Measurements from ENCODE around the gene KCNH6.

The KCNH6 gene

GRCh38 chr17:63512388-63512787, 10.8 kb upstream of the KCNH6 start:
- TF ChIP-seq GATA2 (IDR thresholded peaks at IDR 0.05; ENCODE audit: low read depth, low read length) (no peak), GATA3 (IDR thresholded peaks at IDR 0.05; ENCODE audit: low read depth, low read length) (no peak)

GRCh38 chr17:63512896-63513644, 10.1 kb upstream of the KCNH6 start:
- TF ChIP-seq GATA2 (IDR thresholded peaks at IDR 0.05; ENCODE audit: low read depth, low read length) = no peak
- no peak for TF ChIP-seq GATA3 (IDR thresholded peaks at IDR 0.05; ENCODE audit: low read depth, low read length)

GRCh38 chr17:63514477-63514876, 8.7 kb upstream of the KCNH6 start:
- TF ChIP-seq GATA3 (IDR thresholded peaks at IDR 0.05; ENCODE audit: low read depth, low read length) = no peak
- TF ChIP-seq GATA2 (IDR thresholded peaks at IDR 0.05; ENCODE audit: low read depth, low read length) = no peak

GRCh38 chr17:63514974-63515373, 8.2 kb upstream of the KCNH6 start:
- no peak for TF ChIP-seq GATA2 (IDR thresholded peaks at IDR 0.05; ENCODE audit: low read depth, low read length)
- TF ChIP-seq GATA3 (IDR thresholded peaks at IDR 0.05; ENCODE audit: low read depth, low read length) = no peak

DNA sequence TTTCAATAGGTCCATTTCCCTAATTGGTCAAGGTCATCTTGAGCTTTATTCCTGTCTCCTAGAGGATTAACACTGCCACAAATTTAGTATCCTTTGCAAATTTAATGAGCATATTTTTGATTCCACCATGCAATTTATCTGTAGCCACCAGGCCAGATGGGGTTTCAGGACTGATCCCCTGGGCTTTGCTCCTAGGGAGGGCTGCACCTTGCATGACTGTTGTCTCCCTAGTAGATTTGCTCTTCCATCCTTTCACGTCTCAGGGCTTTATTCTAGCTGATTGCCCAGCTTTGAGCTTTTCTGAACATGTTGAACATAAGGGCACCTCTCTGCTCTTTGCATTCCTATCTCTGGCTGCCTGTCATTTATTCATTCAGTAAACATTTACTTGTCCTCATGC, 7.7 kb upstream of the KCNH6 start:
- TF ChIP-seq GATA3 (IDR thresholded peaks at IDR 0.05; ENCODE audit: low read depth, low read length) = no peak
- TF ChIP-seq GATA2 (IDR thresholded peaks at IDR 0.05; ENCODE audit: low read depth, low read length) = no peak

GRCh38 chr17:63516910-63517824, 6.0 kb upstream of the KCNH6 start:
- TF ChIP-seq GATA2 (IDR thresholded peaks at IDR 0.05; ENCODE audit: low read depth, low read length) (no peak), GATA3 (IDR thresholded peaks at IDR 0.05; ENCODE audit: low read depth, low read length) (no peak)

DNA sequence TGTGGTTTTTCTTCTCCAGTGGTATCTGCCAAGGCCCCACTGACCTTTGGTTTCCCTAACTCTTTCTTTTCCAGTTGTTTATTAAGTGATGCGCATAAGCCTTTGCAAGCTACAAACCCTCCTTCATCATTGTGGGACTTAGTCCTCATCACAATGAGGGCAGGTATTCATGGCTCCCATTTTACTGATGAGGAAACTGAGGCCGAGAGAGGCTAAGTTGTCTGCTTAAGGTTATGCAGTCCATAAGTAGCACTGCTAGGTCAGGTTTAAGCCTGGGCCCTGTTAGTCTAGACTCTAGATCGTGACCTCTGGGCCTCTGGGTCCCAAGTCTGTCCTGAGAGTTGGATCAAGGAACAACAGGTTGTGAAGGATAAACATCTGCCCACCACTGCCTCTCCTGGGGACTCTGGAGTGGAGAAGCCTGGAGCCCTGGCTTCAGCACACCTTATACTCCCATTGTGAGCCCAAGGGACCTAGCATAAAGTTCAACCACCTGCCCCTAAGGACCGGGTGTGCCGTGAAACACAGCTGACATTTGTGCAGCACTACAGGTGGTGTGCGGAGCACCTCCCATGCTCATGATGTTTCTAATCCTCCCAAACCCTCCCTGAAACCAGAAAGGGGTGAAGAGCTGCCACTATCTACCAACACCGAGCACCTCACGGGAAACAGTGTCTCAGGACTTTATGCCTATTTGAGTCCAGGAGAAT, 5.2 kb upstream of the KCNH6 start:
- TF ChIP-seq GATA2 (IDR thresholded peaks at IDR 0.05; ENCODE audit: low read depth, low read length) (no peak), GATA3 (IDR thresholded peaks at IDR 0.05; ENCODE audit: low read depth, low read length) (no peak)

DNA sequence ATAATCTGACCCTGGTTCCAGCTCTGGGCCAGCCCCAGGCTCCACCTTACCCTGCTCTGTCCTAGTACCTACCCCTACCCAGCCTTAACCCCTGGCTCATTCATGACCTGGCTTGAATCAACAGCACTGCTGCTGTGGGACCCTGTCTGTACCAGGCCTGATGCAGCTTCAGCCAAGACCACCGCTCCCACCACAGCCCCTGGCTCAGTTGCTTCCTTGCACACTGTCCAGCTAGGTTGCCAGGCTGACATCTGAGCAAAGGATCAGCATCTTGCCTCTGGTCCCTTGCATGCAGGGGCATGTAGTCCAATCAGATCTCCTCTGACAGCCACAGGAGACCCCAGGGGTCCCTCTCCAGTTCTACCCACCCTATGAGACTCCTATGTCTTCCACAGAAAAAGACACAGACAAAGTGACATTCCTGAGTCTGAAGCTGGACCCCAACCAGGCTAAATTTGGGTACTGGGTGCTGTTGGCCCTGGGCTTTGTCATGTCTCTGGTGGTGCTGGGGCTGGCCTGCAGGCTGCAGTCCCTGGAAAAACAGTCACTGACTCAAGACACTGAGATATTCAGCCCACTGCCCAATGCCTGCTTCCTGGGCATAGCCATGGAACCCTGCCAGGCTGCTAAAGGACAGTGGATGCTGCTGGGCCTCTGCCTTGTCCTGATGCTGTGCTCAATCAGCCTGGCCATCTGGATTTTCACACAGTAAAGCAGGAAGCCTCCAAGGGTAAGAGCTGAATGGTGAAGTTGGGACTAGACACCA, 3.9 kb upstream of the KCNH6 start:
- TF ChIP-seq GATA2 (IDR thresholded peaks at IDR 0.05; ENCODE audit: low read depth, low read length) (no peak), GATA3 (IDR thresholded peaks at IDR 0.05; ENCODE audit: low read depth, low read length) (no peak)

- TF ChIP-seq GATA3 (IDR thresholded peaks at IDR 0.05; ENCODE audit: low read depth, low read length) = no peak
- no peak for TF ChIP-seq GATA2 (IDR thresholded peaks at IDR 0.05; ENCODE audit: low read depth, low read length)
Measured at GRCh38 chr17:63519972-63520882, 2.9 kb upstream of the KCNH6 start.

DNA sequence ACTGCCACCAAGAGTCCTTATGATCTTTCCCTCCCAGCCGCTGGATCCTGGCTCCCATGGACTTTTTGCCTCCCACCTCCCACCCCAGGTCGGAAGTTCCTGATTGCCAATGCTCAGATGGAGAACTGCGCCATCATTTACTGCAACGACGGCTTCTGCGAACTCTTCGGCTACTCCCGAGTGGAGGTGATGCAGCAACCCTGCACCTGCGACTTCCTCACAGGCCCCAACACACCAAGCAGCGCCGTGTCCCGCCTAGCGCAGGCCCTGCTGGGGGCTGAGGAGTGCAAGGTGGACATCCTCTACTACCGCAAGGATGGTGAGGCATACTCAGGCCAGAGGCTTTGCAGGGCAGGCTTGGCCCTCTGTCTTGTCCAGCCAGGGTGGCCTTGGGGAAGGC, 893 bp downstream of the KCNH6 start:
- no peak for TF ChIP-seq GATA2 (IDR thresholded peaks at IDR 0.05; ENCODE audit: low read depth, low read length)
- TF ChIP-seq GATA3 (IDR thresholded peaks at IDR 0.05; ENCODE audit: low read depth, low read length) = no peak

- TF ChIP-seq GATA2 (IDR thresholded peaks at IDR 0.05; ENCODE audit: low read depth, low read length) (no peak), GATA3 (IDR thresholded peaks at IDR 0.05; ENCODE audit: low read depth, low read length) (no peak)
Measured at GRCh38 chr17:63525190-63525946, 2.2 kb downstream of the KCNH6 start.

DNA sequence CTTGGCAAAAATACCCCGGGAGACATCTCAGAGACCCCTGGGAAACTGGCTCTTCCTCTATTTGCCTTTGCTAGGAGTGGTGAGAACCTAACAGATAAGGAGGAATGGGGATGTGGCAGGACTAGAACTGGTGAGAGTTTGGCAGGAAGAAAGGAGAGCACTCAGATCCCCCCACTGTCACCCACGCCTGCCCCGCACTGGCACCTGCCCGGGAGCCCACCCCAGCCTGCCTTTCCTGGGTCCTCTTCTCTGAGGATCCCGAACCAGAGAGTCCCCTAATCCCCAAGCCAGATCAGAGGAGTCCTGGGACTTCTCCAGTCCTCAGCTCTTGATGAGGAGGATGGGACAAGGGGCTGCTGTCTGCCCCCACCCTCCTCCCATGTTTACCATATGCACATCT, 3.7 kb downstream of the KCNH6 start:
- TF ChIP-seq GATA3 (IDR thresholded peaks at IDR 0.05; ENCODE audit: low read depth, low read length) = no peak
- no peak for TF ChIP-seq GATA2 (IDR thresholded peaks at IDR 0.05; ENCODE audit: low read depth, low read length)
